ENCODE measurements around the gene FER.
A peak's percentile ranks its signal among the peaks of the same experiment; 100 is the strongest.
"Not testable (repeated sequence)": the region's sequence is repeated elsewhere in the genome, so short reads cannot be mapped to it uniquely, and the experiment has no call there.

FER gene

DNA sequence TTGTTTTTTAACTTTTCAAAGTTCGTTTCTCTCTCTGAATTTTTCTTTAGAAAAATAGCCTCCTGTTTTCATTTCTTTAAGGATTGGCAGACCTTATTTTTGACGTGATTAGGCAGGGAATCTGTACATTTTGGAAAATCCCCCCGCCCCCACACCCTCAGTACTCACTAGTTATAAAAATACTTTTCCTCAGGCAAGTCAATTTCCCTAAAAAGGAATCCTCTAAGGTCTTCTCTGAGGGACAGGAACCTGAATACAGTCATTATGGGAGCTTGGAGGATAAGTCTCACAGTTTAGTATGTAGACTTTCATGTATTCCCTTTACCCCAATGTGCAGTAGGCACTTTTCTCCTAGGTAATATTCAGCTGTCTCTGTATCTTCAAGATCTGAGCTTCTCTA, 3.9 kb upstream of the FER start:
- no peak overlapping the region for H3K27ac ChIP-seq
- DNase-seq (ENCODE audit: low read depth, low spot score): no peak

DNA sequence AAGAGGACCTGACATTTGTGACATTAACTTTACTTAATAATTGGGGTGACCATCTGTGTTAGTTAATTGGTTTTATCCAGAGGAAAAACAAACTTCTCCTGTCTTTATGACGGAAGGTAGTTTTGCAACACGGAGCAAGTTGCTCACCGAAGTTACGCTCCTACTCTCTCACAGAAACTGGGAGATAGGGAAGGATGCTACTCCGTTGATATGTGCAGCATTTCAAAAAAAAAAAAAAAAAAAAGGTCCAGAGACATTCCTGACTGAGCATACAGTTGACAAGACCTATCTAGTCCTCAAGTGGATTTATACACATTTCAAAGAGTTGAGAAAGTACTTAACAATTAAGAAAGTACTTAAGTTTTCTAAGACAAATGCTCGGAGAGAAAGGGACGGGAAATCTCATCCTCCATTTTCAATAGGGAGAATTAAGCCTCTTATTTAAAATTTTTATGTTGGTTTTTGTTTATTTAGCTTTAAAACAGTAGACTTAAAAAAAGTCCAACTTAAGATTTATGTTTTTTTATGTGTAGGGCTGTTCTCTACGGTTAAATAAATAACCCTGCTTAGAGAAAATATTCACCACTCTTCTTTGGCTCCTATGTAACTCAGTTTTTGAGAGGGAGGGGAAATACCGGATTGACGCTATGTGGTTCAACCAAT, 455 bp upstream of the FER start:
- no peak for DNase-seq (ENCODE audit: low read depth, low spot score)
- peak overlapping the region; percentile 98 for H3K27ac ChIP-seq

DNA sequence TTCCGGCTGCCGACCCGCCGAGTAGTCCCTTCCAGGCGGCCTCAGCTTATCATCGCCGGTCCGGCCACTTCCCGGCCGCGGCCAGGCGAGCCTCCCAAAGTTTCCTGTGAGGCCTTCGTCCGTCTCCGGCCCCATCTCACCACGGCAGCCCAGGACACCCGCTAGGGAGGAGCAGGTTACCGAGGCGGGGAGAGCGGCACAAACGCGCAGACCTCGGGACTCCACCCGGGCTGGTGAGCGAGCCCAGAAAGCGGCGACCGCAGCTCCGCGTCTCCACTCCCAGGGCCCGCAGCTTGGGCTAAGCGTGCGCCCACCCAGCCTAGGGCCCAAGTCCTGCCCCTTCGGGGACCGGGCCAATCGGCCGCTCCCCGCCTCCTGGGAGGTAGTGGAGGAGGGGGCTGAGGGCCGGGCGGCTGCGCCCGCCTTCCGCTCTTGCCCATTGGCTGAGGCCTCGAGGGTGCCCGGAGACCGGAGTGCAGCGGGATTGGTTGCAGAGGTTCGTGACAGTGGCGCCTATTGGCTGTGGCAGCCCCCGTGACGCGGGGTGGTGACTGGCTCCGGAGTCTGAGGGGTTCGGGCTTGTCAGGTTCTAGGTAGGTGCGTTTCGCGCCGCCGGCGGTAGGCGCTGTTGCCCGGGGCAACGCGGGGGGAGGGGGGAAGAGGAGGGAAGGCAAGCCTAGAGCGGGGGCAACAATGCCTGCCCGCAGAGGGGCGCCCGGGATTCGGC, 867 bp downstream of the FER start:
- peak overlapping the region; percentile 98 for H3K27ac ChIP-seq
- DNase-seq (ENCODE audit: low read depth, low spot score): peak; percentile 97

GRCh38 chr5:108749128-108749861, 1.6 kb downstream of the FER start:
- DNase-seq (ENCODE audit: low read depth, low spot score): no peak
- peak overlapping the region; percentile 98 for H3K27ac ChIP-seq

GRCh38 chr5:108753331-108753730, 5.6 kb downstream of the FER start:
- H3K27ac ChIP-seq: peak overlapping the region; percentile 74

GRCh38 chr5:108753877-108754276, 6.2 kb downstream of the FER start:
- peak overlapping the region; percentile 74 for H3K27ac ChIP-seq
- peak; percentile 29 for DNase-seq (ENCODE audit: low read depth, low spot score)

More at GRCh38 chr5:108753331-108753730, 5.6 kb downstream of the FER start:
- DNase-seq (ENCODE audit: low read depth, low spot score): no peak

- no peak for DNase-seq (ENCODE audit: low read depth, low spot score)
- H3K27ac ChIP-seq: no peak overlapping the region
Measured at GRCh38 chr5:108760512-108760911, 12.8 kb downstream of the FER start.

DNA sequence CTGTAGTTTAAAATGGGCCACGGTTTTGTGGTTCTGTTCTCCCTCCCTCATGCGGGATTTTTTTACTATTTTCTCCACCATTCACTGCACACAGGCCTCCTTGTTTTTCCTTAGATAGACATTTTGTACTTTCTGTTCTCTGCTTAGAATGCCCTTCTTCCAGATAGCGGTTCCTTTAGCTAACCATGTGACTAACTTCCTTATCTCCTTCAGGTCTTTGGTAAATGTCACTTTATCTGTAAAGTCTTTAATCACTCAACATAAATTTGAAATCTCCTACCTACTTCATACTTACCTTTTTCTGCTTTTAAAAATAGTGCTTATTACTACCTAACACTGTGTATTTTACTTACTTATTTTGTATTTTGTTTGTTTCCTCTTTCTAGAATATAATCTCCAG, 15.0 kb downstream of the FER start:
- no peak for DNase-seq (ENCODE audit: low read depth, low spot score)
- no peak overlapping the region for H3K27ac ChIP-seq

- DNase-seq (ENCODE audit: low read depth, low spot score): no peak
- H3K27ac ChIP-seq: no peak overlapping the region
Measured at GRCh38 chr5:108763222-108763916, 15.7 kb downstream of the FER start.

GRCh38 chr5:108765647-108766046, 17.9 kb downstream of the FER start:
- no peak for DNase-seq (ENCODE audit: low read depth, low spot score)
- H3K27ac ChIP-seq: no peak overlapping the region

DNA sequence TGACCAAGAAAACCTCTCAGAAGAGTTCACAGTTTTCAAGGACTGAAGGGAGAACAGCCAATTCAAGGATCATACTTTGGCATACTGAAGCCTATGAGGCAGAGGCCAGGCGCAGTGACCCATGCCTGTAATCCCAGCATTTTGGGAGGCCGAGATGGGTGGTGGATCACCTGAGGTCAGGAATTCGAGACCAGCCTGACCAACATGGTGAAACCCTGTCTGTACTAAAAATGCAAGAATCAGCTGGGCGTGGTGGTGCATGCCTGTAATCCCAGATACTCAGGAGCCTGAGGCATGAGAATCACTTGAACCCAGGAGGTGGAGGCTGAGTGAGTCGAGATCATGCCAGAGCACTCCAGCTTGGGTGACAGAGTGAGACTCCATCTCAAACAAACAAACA, 19.2 kb downstream of the FER start:
- not testable (repeated sequence) for DNase-seq (ENCODE audit: low read depth, low spot score); H3K27ac ChIP-seq

DNA sequence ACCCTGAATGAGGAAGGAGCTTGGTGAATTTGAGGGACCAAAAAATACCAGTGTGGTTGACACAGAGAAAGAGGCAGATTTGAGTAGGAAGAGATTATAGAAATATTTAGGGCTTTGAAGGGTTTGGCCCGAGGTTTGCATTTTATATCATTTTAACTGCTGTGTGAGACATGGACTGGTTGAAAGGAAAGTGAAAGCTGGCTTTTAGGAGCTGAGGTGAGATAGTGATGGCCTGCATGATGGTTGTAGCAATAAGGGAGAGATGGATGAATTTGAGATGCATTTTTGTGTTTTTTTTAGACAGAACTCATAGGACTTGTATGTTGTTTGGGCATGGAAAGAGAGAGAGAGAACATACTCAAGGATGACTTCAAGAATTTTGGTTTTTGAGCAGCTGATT, 21.7 kb downstream of the FER start:
- no peak overlapping the region for H3K27ac ChIP-seq

DNA sequence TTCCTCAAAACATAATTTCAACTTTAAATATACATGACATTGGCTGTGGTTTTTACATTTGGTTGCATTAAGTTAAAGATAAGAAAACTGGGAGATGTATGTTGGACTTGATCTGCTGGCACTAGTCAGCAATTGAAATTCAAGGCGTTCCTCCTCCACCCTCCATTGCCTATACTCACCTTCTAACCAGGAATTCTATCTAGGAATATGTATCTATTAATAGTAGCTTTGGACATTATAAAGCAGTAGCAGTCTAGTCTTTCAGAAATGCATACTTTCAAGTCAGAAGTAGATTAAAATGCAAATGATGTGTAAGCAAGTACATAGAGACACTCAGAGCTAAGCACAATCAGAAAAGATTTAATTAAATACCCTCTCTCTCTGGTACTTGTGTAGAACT, 24.9 kb downstream of the FER start:
- H3K27ac ChIP-seq: no peak overlapping the region

More for the DNA sequence above, 21.7 kb downstream of the FER start:
- DNase-seq (ENCODE audit: low read depth, low spot score): no peak

DNA sequence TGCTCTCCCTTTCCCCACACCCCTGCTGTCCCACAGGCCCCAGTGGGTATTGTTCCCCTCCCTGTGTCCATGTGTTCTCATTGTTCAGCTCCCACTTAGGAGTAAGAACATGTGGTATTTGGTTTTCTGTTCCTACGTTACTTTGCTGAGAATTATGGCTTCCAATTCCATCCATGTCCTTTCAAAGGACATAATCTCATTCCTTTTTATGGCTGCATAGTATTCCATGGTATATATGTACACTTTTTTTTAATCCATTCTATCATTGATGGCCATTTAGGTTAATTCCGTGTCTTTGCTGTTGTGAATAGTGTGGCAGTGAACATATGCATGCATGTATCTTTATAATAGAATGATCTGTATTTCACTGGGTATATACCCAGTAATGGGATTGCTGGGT, 25.6 kb downstream of the FER start:
- no peak for DNase-seq (ENCODE audit: low read depth, low spot score)
- no peak overlapping the region for H3K27ac ChIP-seq

More for the DNA sequence above, 24.9 kb downstream of the FER start:
- no peak for DNase-seq (ENCODE audit: low read depth, low spot score)

DNA sequence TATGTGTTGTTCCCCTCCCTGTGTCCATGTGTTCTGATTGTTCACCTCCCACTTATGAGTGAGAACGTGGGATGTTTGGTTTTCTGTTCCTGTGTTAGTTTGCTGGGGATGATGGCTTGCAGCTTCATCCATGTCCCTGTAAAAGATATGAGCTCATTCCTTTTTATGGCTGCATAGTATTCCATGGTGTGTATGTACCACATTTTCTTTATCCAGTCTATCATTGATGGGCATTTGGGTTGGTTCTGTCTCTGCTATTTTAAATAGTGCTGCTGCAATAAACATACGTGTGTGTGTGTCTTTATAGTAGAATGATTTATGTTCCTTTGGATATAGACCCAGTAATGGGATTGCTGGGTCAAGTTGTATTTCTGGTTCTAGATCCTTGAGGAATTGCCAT, 26.4 kb downstream of the FER start:
- not testable (repeated sequence) for DNase-seq (ENCODE audit: low read depth, low spot score); H3K27ac ChIP-seq

GRCh38 chr5:108777582-108777981, 29.9 kb downstream of the FER start:
- not testable (repeated sequence) for H3K27ac ChIP-seq; DNase-seq (ENCODE audit: low read depth, low spot score)

- DNase-seq (ENCODE audit: low read depth, low spot score); H3K27ac ChIP-seq: not testable (repeated sequence)
Measured at GRCh38 chr5:108784577-108784976, 36.9 kb downstream of the FER start.

DNA sequence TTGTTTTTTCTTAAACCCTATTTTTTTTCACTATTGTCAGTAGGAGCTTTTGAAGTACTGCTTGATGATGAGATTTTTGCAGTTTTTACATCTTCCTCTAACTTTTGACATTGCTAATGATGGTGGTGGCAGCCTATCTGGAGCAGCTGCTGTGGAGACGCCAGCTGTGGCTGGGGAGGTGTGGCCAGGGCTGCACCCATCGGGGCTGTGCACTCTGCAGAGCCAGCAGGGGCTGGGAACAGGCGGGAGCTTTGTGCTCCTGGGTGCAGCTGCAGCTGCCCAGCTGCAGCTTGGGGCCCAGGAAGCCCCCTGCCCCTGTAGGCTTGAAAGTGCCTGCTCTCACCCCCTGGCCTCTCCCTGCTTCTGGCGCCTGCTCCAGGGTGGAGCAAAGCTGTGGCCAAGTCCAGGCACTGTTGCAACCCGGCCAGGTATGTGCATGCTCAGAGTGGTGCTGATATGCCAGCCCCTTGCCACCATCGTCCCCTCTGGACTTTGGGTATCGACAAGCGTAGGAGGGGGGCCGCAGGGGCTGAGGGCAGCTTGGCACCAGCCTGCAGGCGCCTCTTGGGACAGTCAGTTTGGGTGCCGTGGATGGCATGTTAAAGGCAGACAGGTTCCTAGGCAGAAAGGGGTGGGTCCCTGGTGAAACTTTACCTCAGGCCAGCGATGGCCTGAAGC, 39.2 kb downstream of the FER start:
- DNase-seq (ENCODE audit: low read depth, low spot score): no peak

DNA sequence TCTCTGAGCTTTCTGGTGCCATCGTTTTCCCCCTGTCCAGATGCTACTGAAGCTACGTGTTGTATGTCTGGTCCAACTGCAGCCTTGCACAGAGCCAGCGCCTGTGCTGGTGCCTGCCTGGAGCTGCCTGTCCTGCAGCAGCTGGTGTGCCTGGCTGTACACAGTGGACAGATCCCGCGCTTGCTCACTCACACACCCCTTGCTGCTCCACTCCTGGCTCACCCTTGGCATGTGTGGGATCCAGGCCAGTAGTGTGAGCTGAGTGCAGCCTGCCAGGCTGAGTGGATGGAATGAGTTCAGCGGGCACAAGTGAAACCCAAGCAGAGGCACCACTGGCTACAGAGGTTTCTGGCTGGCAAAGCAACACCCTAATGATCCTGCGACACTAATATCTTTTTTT, 40.4 kb downstream of the FER start:
- no peak for DNase-seq (ENCODE audit: low read depth, low spot score)
- no peak overlapping the region for H3K27ac ChIP-seq

More for the DNA sequence above, 39.2 kb downstream of the FER start:
- no peak overlapping the region for H3K27ac ChIP-seq

DNA sequence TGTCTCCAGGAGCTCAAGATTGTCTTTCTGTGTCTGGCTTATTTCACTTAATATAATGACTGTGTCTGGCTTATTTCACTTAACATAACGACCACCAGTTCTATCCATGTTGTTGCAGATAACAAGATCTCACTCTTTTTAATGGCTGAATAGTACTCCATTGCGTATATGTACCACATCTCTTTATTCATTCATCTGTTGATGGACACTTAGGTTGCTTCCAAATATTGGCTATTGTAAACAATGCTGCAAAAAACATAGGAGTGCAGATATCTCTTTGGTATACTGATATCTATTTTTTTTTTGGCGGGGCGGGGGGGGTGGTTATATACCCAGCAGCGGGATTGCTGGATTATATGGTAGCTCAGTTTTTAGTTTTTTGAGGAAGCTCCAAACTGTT, 45.5 kb downstream of the FER start:
- no peak for DNase-seq (ENCODE audit: low read depth, low spot score)
- no peak overlapping the region for H3K27ac ChIP-seq
